Spleen (tissue), 11 donors: Measurements from ENCODE around the gene CACNA1C. TPM values are rescaled to one million over a fixed set of nuclear protein-coding genes. Genes with fewer than 3 reads are reported as not detected.
A peak's percentile ranks its signal among the peaks of the same experiment; 100 is the strongest.

Experiments used
- DNase-seq: peaks from one replicate; pipeline ENCODE4 v3.0.0-alpha.2; 2020
- H3K27ac ChIP-seq, 8 donors: fragments of 200-600 bp; sonication (generic) in 7 of 8; 1 replicate in 4 of 8; 2 replicates in 4 of 8; pipeline versions ENCODE4 v1.5.0 to v1.8.0; 2016 to 2021; ENCODE audit warnings: inconsistent platforms in 4 of 8, mild to moderate bottlenecking in 4 of 8, moderate library complexity in 1 of 8
- H3K27me3 ChIP-seq, 7 donors: fragments of 200-600 bp; sonication (generic) in 6 of 7; replicated peaks in 1 of 7; 1 replicate in 4 of 7; 2 replicates in 3 of 7; pipeline versions ENCODE4 v1.5.0 to v1.8.0; 2016 to 2021; ENCODE audit warnings: inconsistent platforms in 3 of 7, mild to moderate bottlenecking in 1 of 7
- H3K36me3 ChIP-seq, 6 donors: fragments of 200-600 bp; sonication (generic) in 5 of 6; 1 replicate in 4 of 6; 2 replicates in 2 of 6; pipeline versions ENCODE4 v1.5.0 to v1.8.0; 2016 to 2021; ENCODE audit warnings: inconsistent platforms in 2 of 6
- H3K4me1 ChIP-seq, 6 donors: fragments of 200-600 bp; sonication (generic) in 5 of 6; 1 replicate in 3 of 6; 2 replicates in 3 of 6; pipeline versions ENCODE4 v1.5.0 to v1.8.0; 2016 to 2021; ENCODE audit warnings: inconsistent platforms in 3 of 6
- H3K4me3 ChIP-seq, 8 donors: fragments of 200-600 bp; sonication (generic) in 7 of 8; 1 replicate in 4 of 8; 2 replicates in 4 of 8; pipeline versions ENCODE4 v1.5.0 to v1.8.0; 2016 to 2021; ENCODE audit warnings: inconsistent platforms in 4 of 8, mild to moderate bottlenecking in 4 of 8, moderate library complexity in 2 of 8
- H3K9me3 ChIP-seq, 8 donors: fragments of 200-600 bp; sonication (generic) in 7 of 8; 1 replicate in 4 of 8; 2 replicates in 4 of 8; pipeline versions ENCODE4 v1.5.0 to v1.8.0; 2016 to 2021; ENCODE audit warnings: inconsistent platforms in 4 of 8
- CTCF ChIP-seq, 11 experiments: fragments of 200-600 bp in 7 of 11; fragments of 450-650 bp in 4 of 11; sonication (generic) in 4 of 11; IDR thresholded peaks in 8 of 11; conservative IDR thresholded peaks in 3 of 11; 1 replicate in 7 of 11; 2 replicates in 4 of 11; pipeline versions ENCODE4 v1.4.0 to v1.8.0; 2016 to 2021; ENCODE audit warnings: antibody characterized with exemption in 11 of 11, inconsistent platforms in 4 of 11, mild to moderate bottlenecking in 1 of 11
- POLR2A ChIP-seq, 3 donors: fragments of 450-650 bp; IDR thresholded peaks; one replicate each; pipeline ENCODE4 v1.5.1; 2017; ENCODE audit warnings: antibody characterized with exemption in 3 of 3, mild to moderate bottlenecking in 1 of 3
- POLR2AphosphoS5 ChIP-seq, 3 donors: sonication (generic); formaldehyde crosslinking; IDR thresholded peaks; one replicate each; pipeline ENCODE4 v1.5.1; 2017; ENCODE audit warnings: antibody characterized with exemption in 3 of 3
- WGBS, 5 donors: extraction: QIAGEN DNeasy Blood & Tissue Kit in 3 of 5; methylation state at CpG; one replicate each; pipeline versions ENCODE4 v1.1.5 to v1.1.7; 2013 to 2018; 5-methylcytosine and 5-hydroxymethylcytosine counted together
- intact Hi-C: fragments of 100-400 bp; cut with DNase I; formaldehyde crosslinking; loops from one replicate; pipeline ENCODE4 v1.15.0; 2023; ENCODE audit warnings: low total_unique reads
- polyA plus RNA-seq, 3 donors: library from polyadenylated mRNA; stranded (reverse); fragments of 200-250 nt; gene quantifications; one replicate each; pipeline ENCODE4 v1.2.1, GENCODE V29; 2013
- total RNA-seq, 7 donors: library from RNA; depleted of rRNA in 3 of 7; stranded (reverse); fragments of >200 nt in 3 of 7; fragmentation: NEBNext Ultra II Directional in 4 of 7; extraction: Animal tissue kit (Norgen Biotek cat#: 25700) in 4 of 7; gene quantifications; one replicate each; pipeline versions ENCODE4 v1.1.0 to v1.2.1, GENCODE V29; 2016 to 2021
- donor health status: healthy with polysubstance abuse.
- donor health status: DM: no; HTN: no; CAD: no; lungs with moderate emphysema.
- donor health status: DM: no; HTN: no; CAD: no.
- donor health status: Bipolar disorder and iron deficiency.
- donor health status: healthy.
- donor health status: DM: no; HTN: no; CAD: no.
- donor health status: DM: yes; HTN: yes; CAD: no.

Gene CACNA1C
- total and polyA plus RNA-seq, 10 donors = 0.67 to 27.6 (median 18.4) TPM

DNA sequence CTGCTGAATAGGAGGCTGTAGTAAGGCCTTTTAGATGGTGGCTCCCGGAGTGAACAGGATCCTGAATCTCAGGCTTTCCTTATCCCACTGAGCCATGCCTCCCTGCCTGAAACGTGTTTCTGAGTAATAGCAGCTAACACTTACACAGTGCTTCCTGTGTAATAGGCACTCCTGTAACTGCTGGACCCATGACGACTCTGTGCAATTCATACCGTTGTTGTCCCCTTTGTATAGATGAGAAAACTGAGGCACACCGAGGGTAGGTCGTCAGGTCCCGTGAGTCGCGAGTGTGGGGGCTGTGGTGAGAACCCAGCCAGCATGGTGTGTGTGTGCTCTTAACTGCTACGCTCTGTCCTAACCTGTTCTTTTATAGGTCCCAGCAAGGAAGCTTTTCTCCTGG lies 193.6 kb downstream of the CACNA1C start:
- H3K4me1 ChIP-seq = peaks cover 10 to 56% (median 41%) of the 10 kb centered on the region in 6 donors
- 74 to 91% (median 81%) methylated on average over 10 of the region's 10 CpGs for WGBS, 5 donors

DNA sequence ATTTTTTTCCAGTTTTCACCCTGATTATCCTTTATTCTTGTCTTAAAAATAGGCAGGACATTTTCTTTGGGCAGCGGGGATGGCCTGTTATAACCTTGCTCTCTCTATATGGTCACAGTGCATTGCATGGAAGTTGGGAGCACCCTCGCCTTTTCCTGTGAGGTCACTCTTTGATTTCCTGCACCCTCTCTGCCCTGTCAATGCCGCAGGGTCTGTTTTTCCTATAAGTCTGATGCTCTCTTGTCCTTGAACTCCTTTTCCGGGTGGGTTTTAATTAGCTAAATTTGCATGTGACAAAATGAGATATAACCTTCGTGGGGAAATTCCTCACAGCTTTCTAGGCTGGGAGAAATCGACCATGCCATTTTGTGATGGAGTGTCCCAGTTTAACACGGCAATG lies 194.3 kb downstream of the CACNA1C start:
- intact Hi-C loops = no loop called here
- no peaks in the 10 kb centered on the region for H3K36me3 ChIP-seq
- no peak overlapping the region for H3K4me3 ChIP-seq
- TF ChIP-seq POLR2A (IDR thresholded peaks at IDR 0.05) (no peak), CTCF (IDR thresholded peaks at IDR 0.05 in 8 of 11, conservative IDR thresholded peaks at IDR 0.05 in 3 of 11) (no peak), POLR2AphosphoS5 (IDR thresholded peaks at IDR 0.05) (peak in 1 of 3 donors; percentile 52)
- H3K9me3 ChIP-seq = no peaks in the 10 kb centered on the region
- H3K4me1 ChIP-seq = peaks cover 10 to 62% (median 41%) of the 10 kb centered on the region in 6 donors
- 52 to 68% (median 63%) methylated on average over 7 of the region's 7 CpGs for WGBS, 5 donors
- H3K27ac ChIP-seq = peak overlapping the region in 7 of 8 donors; percentile 36 to 84 (median 63)
- H3K27me3 ChIP-seq = no peaks in the 10 kb centered on the region
- no peak for DNase-seq

More for the DNA sequence above, 193.6 kb downstream of the CACNA1C start:
- intact Hi-C loops = no loop called here
- DNase-seq = no peak
- Histone ChIP-seq H3K9me3 (no peaks in the 10 kb centered on the region), H3K27ac (peak overlapping the region in 5 of 8 donors; percentile 44 to 84 (median 74)), H3K27me3 (no peaks in the 10 kb centered on the region), H3K36me3 (no peaks in the 10 kb centered on the region), H3K4me3 (no peak overlapping the region)
- TF ChIP-seq POLR2A (IDR thresholded peaks at IDR 0.05) (no peak), CTCF (IDR thresholded peaks at IDR 0.05 in 8 of 11, conservative IDR thresholded peaks at IDR 0.05 in 3 of 11) (no peak), POLR2AphosphoS5 (IDR thresholded peaks at IDR 0.05) (no peak)

- no peaks in the 10 kb centered on the region for H3K36me3 ChIP-seq
- peaks cover 10 to 62% (median 41%) of the 10 kb centered on the region in 6 donors for H3K4me1 ChIP-seq
- no peak for DNase-seq
- H3K27me3 ChIP-seq = no peaks in the 10 kb centered on the region
- intact Hi-C loops = no loop called here
- 15 to 34% (median 18%) methylated on average over 5 of the region's 5 CpGs for WGBS, 5 donors
- H3K9me3 ChIP-seq = no peaks in the 10 kb centered on the region
- TF ChIP-seq POLR2AphosphoS5 (IDR thresholded peaks at IDR 0.05) (no peak), CTCF (IDR thresholded peaks at IDR 0.05 in 8 of 11, conservative IDR thresholded peaks at IDR 0.05 in 3 of 11) (no peak), POLR2A (IDR thresholded peaks at IDR 0.05) (no peak)
- peak overlapping the region in 7 of 8 donors; percentile 36 to 84 (median 63) for H3K27ac ChIP-seq
- H3K4me3 ChIP-seq = no peak overlapping the region
Observed at GRCh38 chr12:2247596-2247995, 194.8 kb downstream of the CACNA1C start.

DNA sequence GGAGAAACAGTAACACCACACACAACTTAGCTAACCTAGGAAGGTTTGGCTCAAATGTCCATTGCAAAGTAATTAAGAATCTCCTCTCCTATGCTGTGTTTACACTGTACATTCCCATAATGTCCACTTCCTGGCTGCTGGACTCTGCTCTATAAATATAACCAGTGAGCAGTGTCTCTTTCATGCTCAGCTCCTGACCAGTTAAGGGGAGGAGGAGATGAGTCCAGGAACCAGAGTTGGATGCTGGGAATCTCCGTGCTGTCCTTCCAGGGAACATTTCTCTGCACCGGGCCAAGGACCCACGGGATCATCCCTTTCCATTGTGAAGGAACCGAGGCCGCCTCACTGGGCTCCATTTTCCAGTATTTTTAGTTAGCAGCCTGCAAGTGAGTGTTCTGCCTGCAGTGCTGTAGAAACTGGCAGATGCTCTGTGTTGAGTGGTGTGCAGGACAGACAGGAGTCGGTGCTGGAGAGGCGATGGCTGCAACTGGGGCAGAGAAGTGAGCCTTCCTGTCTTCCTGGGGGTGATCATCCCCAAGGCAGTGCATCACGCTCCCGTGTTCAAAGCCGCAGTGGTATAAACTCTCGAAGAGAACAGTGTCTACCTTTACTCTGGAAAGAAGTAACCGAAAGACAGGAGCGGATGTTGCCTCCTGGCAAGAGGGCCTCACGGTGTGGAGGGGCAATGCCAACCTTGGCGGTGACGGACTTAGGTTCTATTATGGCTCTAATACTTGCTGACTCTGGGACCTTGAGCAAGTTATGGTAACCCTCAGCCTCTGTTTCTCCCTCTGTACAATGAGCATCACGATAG lies 195.5 kb downstream of the CACNA1C start:
- TF ChIP-seq CTCF (IDR thresholded peaks at IDR 0.05 in 8 of 11, conservative IDR thresholded peaks at IDR 0.05 in 3 of 11) (no peak), POLR2AphosphoS5 (IDR thresholded peaks at IDR 0.05) (no peak), POLR2A (IDR thresholded peaks at IDR 0.05) (no peak)
- H3K27ac ChIP-seq = peak overlapping the region; percentile 15 to 84 (median 59)
- H3K36me3 ChIP-seq = no peaks in the 10 kb centered on the region
- peaks cover 10 to 62% (median 41%) of the 10 kb centered on the region in 6 donors for H3K4me1 ChIP-seq
- intact Hi-C loops = no loop called here
- no peak overlapping the region for H3K4me3 ChIP-seq
- 77 to 84% (median 82%) methylated on average over 16 to 17 of the region's 17 CpGs for WGBS, 5 donors
- no peaks in the 10 kb centered on the region for H3K9me3 ChIP-seq
- DNase-seq = no peak
- H3K27me3 ChIP-seq = no peaks in the 10 kb centered on the region
